Mesenchymal stem cell (in vitro differentiated cells and primary cell): ENCODE results near the gene TTC8. TPM values are rescaled to one million over a fixed set of nuclear protein-coding genes. Genes with fewer than 3 reads are reported as not detected.

Experiments used
- DNase-seq: peaks from one replicate; pipeline ENCODE4 v3.0.0-alpha.2; 2013
- H2AFZ ChIP-seq: one replicate; pipeline ENCODE4 v1.6.1; 2013; ENCODE audit warnings: low read depth, mild to moderate bottlenecking, control low read depth, inconsistent platforms, low read length, moderate library complexity
- H2AK5ac ChIP-seq: 2 replicates; pipeline ENCODE4 v1.6.1; 2013; ENCODE audit warnings: low read length, moderate library complexity, mild to moderate bottlenecking, inconsistent platforms; ENCODE audit not compliant: severe bottlenecking
- H2BK120ac ChIP-seq: one replicate; pipeline ENCODE4 v1.6.1; 2013; ENCODE audit warnings: low read depth, mild to moderate bottlenecking, inconsistent platforms, low read length, moderate library complexity
- H2BK12ac ChIP-seq, 2 experiments: one replicate each; pipeline ENCODE4 v1.6.1; 2013; ENCODE audit warnings: inconsistent platforms in 2 of 2, low read length in 2 of 2, mild to moderate bottlenecking in 2 of 2, moderate library complexity in 2 of 2, control low read depth in 1 of 2
- H2BK15ac ChIP-seq: one replicate; pipeline ENCODE4 v1.6.1; 2013; ENCODE audit warnings: mild to moderate bottlenecking, low read depth, inconsistent platforms; ENCODE audit not compliant: poor library complexity, severe bottlenecking
- H2BK5ac ChIP-seq: 2 replicates; pipeline ENCODE4 v1.6.1; 2013; ENCODE audit warnings: low read depth, mild to moderate bottlenecking, low read length, control low read depth, inconsistent platforms; ENCODE audit not compliant: poor library complexity, severe bottlenecking
- H3K14ac ChIP-seq, 2 experiments: one replicate each; pipeline ENCODE4 v1.6.1; 2013; ENCODE audit warnings: inconsistent platforms in 2 of 2, low read length in 2 of 2, control low read depth in 1 of 2, mild to moderate bottlenecking in 1 of 2, moderate library complexity in 1 of 2
- H3K18ac ChIP-seq, 2 experiments: one replicate each; pipeline ENCODE4 v1.6.1; 2013; ENCODE audit warnings: inconsistent platforms in 2 of 2, low read length in 2 of 2, control low read depth in 1 of 2, low read depth in 1 of 2, mild to moderate bottlenecking in 1 of 2
- H3K23ac ChIP-seq, 2 experiments: one replicate each; pipeline ENCODE4 v1.6.1; 2013; ENCODE audit warnings: inconsistent platforms in 2 of 2, low read length in 2 of 2, mild to moderate bottlenecking in 2 of 2, moderate library complexity in 2 of 2, control low read depth in 1 of 2
- H3K27ac ChIP-seq: 2 replicates; pipeline ENCODE4 v1.5.1; 2013; ENCODE audit warnings: mild to moderate bottlenecking, moderate library complexity, low read length, control low read depth, inconsistent platforms; ENCODE audit not compliant: poor library complexity, severe bottlenecking
- H3K27me3 ChIP-seq, 2 experiments: 2 replicates each; pipeline versions ENCODE4 v1.6.1 to v1.7.0; 2013; ENCODE audit warnings: low read length in 2 of 2, mild to moderate bottlenecking in 2 of 2, moderate library complexity in 2 of 2, control low read depth in 1 of 2, inconsistent platforms in 1 of 2; ENCODE audit not compliant: control insufficient read depth in 1 of 2, insufficient read depth in 1 of 2
- H3K36me3 ChIP-seq, 2 experiments: 2 replicates each; pipeline versions ENCODE4 v1.6.1 to v1.7.0; 2013; ENCODE audit warnings: low read length in 2 of 2, control low read depth in 1 of 2, inconsistent platforms in 1 of 2, low read depth in 1 of 2, mild to moderate bottlenecking in 1 of 2; ENCODE audit not compliant: insufficient read depth in 2 of 2, control insufficient read depth in 1 of 2
- H3K4ac ChIP-seq, 2 experiments: one replicate each; pipeline ENCODE4 v1.6.1; 2013; ENCODE audit warnings: inconsistent platforms in 2 of 2, low read length in 2 of 2, mild to moderate bottlenecking in 2 of 2, moderate library complexity in 2 of 2, control low read depth in 1 of 2, low read depth in 1 of 2
- H3K4me1 ChIP-seq: 2 replicates; pipeline ENCODE4 v1.6.1; 2013; ENCODE audit warnings: low read depth, low read length, control low read depth; ENCODE audit not compliant: control insufficient read depth, insufficient read depth
- H3K4me2 ChIP-seq: 2 replicates; pipeline ENCODE4 v1.6.1; 2013; ENCODE audit warnings: low read length, mild to moderate bottlenecking, inconsistent platforms; ENCODE audit not compliant: poor library complexity, severe bottlenecking
- H3K4me3 ChIP-seq, 2 experiments: 2 replicates each; pipeline versions ENCODE4 v1.5.1 to v1.7.0; 2013; ENCODE audit warnings: low read length in 2 of 2, mild to moderate bottlenecking in 2 of 2, control low read depth in 1 of 2, low read depth in 1 of 2; ENCODE audit not compliant: insufficient read depth in 1 of 2
- H3K79me1 ChIP-seq: replicated peaks from 2 replicates; pipeline ENCODE4 v1.6.1; 2013; ENCODE audit warnings: mild to moderate bottlenecking, control low read depth, low read length, inconsistent platforms; ENCODE audit not compliant: poor library complexity, severe bottlenecking
- H3K9ac ChIP-seq: 2 replicates; pipeline ENCODE4 v1.7.0; 2013; ENCODE audit warnings: mild to moderate bottlenecking, low read length, moderate library complexity
- H3K9me3 ChIP-seq: 2 replicates; pipeline ENCODE4 v1.7.0; 2013; ENCODE audit warnings: mild to moderate bottlenecking, low read length; ENCODE audit not compliant: control insufficient read depth
- H4K8ac ChIP-seq: one replicate; pipeline ENCODE4 v1.6.1; 2013; ENCODE audit warnings: inconsistent platforms, mild to moderate bottlenecking, low read length, moderate library complexity
- H4K91ac ChIP-seq: one replicate; pipeline ENCODE4 v1.6.1; 2013; ENCODE audit warnings: mild to moderate bottlenecking, low read length, inconsistent platforms
- WGBS: methylation state at CpG from one replicate; pipeline ENCODE4 v1.1.7; 2013; ENCODE audit warnings: mixed read lengths; 5-methylcytosine and 5-hydroxymethylcytosine counted together
- polyA plus RNA-seq, 2 experiments: library from polyadenylated mRNA; stranded (reverse); fragments of 200-250 nt; gene quantifications; one replicate each; pipeline ENCODE4 v1.2.3, GENCODE V29; 2013

TTC8 gene
- polyA plus RNA-seq (2013, experiment 1 of 2) = 27.9 TPM
- 29.4 TPM for polyA plus RNA-seq (2013, experiment 2 of 2)

GRCh38 chr14:88824314-88825077 is at the start of gene TTC8:
Gene TTC8, plus strand, starts transcription at chr14:88824651. Its CDS starts 57 bp downstream, at chr14:88824708.
- H2AFZ ChIP-seq = peak within 1 kb of the TSS; percentile 76
- peak within 1 kb of the TSS; percentile 91 for H2BK120ac ChIP-seq
- H3K9me3 ChIP-seq = no peaks in the 10 kb centered on the region
- WGBS = under 1% methylated on average over 40 of the region's 50 CpGs
- H3K14ac ChIP-seq = peak within 1 kb of the TSS; percentile 43 to 80
- H3K9ac ChIP-seq = peak within 1 kb of the TSS; percentile 96
- peak within 1 kb of the TSS; percentile 93 for H2BK5ac ChIP-seq
- peak within 1 kb of the TSS; percentile 80 for H3K4me2 ChIP-seq
- H3K4me1 ChIP-seq = no peaks in the 10 kb centered on the region
- H2BK12ac ChIP-seq = peak within 1 kb of the TSS in 1 of 2 experiments; percentile 47
- peaks cover 12% of the 10 kb centered on the region for H3K79me1 ChIP-seq
- H3K4me3 ChIP-seq = peak within 1 kb of the TSS; percentile 66 to 83
- no peak within 1 kb of the TSS for H3K23ac ChIP-seq
- peak within 1 kb of the TSS; percentile 92 for H3K27ac ChIP-seq
- peaks cover 0 to under 1% of the 10 kb centered on the region in 2 experiments for H3K27me3 ChIP-seq
- peak within 1 kb of the TSS; percentile 92 for H4K91ac ChIP-seq
- H3K18ac ChIP-seq = peak within 1 kb of the TSS; percentile 88 to 90
- peak within 1 kb of the TSS; percentile 99 for H4K8ac ChIP-seq
- no peak within 1 kb of the TSS for H2BK15ac ChIP-seq
- no peak within 1 kb of the TSS for H2AK5ac ChIP-seq
- peak within 1 kb of the TSS; percentile 42 to 91 for H3K4ac ChIP-seq
- peak; percentile 93 for DNase-seq
- H3K36me3 ChIP-seq = no peaks in the 10 kb centered on the region

- H3K4me1 ChIP-seq = no peaks in the 10 kb centered on the region
- H2AK5ac ChIP-seq = no peak overlapping the region
- H2BK5ac ChIP-seq = no peak overlapping the region
- H3K18ac ChIP-seq = no peak overlapping the region
- no peak overlapping the region for H2BK120ac ChIP-seq
- H3K4ac ChIP-seq = no peak overlapping the region
- H2BK15ac ChIP-seq = no peak overlapping the region
- no peak overlapping the region for H3K27ac ChIP-seq
- H3K4me3 ChIP-seq = no peak overlapping the region
- H3K23ac ChIP-seq = no peak overlapping the region
- no peaks in the 10 kb centered on the region for H3K9me3 ChIP-seq
- no peaks in the 10 kb centered on the region for H3K36me3 ChIP-seq
- no peak overlapping the region for H4K8ac ChIP-seq
- WGBS = 84% methylated on average over 3 of the region's 3 CpGs
- DNase-seq = no peak
- H3K79me1 ChIP-seq = no peaks in the 10 kb centered on the region
- H2BK12ac ChIP-seq = no peak overlapping the region
- H2AFZ ChIP-seq = no peak overlapping the region
- no peak overlapping the region for H4K91ac ChIP-seq
- peaks cover 0 to 8% of the 10 kb centered on the region in 2 experiments for H3K27me3 ChIP-seq
- H3K14ac ChIP-seq = no peak overlapping the region
- no peak overlapping the region for H3K4me2 ChIP-seq
- H3K9ac ChIP-seq = no peak overlapping the region
These were observed 48.9 kb upstream of the TTC8 start for GRCh38 chr14:88775532-88775931.

GRCh38 chr14:88785911-88786310 is 38.5 kb upstream of the TTC8 start:
- no peaks in the 10 kb centered on the region for H3K36me3 ChIP-seq
- no peak overlapping the region for H2BK12ac ChIP-seq
- no peaks in the 10 kb centered on the region for H3K79me1 ChIP-seq
- no peak overlapping the region for H3K14ac ChIP-seq
- H2BK15ac ChIP-seq = no peak overlapping the region
- no peak overlapping the region for H2AFZ ChIP-seq
- no peak overlapping the region for H4K8ac ChIP-seq
- H2AK5ac ChIP-seq = no peak overlapping the region
- H3K4me2 ChIP-seq = no peak overlapping the region
- no peaks in the 10 kb centered on the region for H3K9me3 ChIP-seq
- H3K27ac ChIP-seq = no peak overlapping the region
- no peak overlapping the region for H3K18ac ChIP-seq
- no peak overlapping the region for H3K4me3 ChIP-seq
- H3K23ac ChIP-seq = no peak overlapping the region
- H3K4ac ChIP-seq = no peak overlapping the region
- no peak overlapping the region for H2BK5ac ChIP-seq
- H3K9ac ChIP-seq = no peak overlapping the region
- no peak overlapping the region for H2BK120ac ChIP-seq
- WGBS = no CpG with 5 or more reads among the region's 1 CpG
- DNase-seq = no peak
- no peaks in the 10 kb centered on the region for H3K4me1 ChIP-seq
- peaks cover 12 to 24% of the 10 kb centered on the region in 2 experiments for H3K27me3 ChIP-seq
- H4K91ac ChIP-seq = no peak overlapping the region

GRCh38 chr14:88786715-88787114 is 37.7 kb upstream of the TTC8 start:
- H2BK15ac ChIP-seq = no peak overlapping the region
- 89% methylated on average over 4 of the region's 4 CpGs for WGBS
- no peak overlapping the region for H4K91ac ChIP-seq
- H3K18ac ChIP-seq = no peak overlapping the region
- H3K4me3 ChIP-seq = no peak overlapping the region
- no peak overlapping the region for H2AK5ac ChIP-seq
- no peak overlapping the region for H3K9ac ChIP-seq
- no peak overlapping the region for H3K4ac ChIP-seq
- no peaks in the 10 kb centered on the region for H3K79me1 ChIP-seq
- no peaks in the 10 kb centered on the region for H3K36me3 ChIP-seq
- no peak overlapping the region for H2BK5ac ChIP-seq
- no peak overlapping the region for H3K27ac ChIP-seq
- no peak overlapping the region for H3K4me2 ChIP-seq
- no peak overlapping the region for H2AFZ ChIP-seq
- DNase-seq = no peak
- H2BK120ac ChIP-seq = no peak overlapping the region
- H3K9me3 ChIP-seq = no peaks in the 10 kb centered on the region
- H3K4me1 ChIP-seq = no peaks in the 10 kb centered on the region
- H3K23ac ChIP-seq = no peak overlapping the region
- H3K14ac ChIP-seq = no peak overlapping the region
- no peak overlapping the region for H2BK12ac ChIP-seq
- H4K8ac ChIP-seq = no peak overlapping the region
- peaks cover 15 to 32% of the 10 kb centered on the region in 2 experiments for H3K27me3 ChIP-seq
